Peyer's patch (tissue), 4 donors: Measurements from ENCODE around the gene ETHE1.

Experiments
- POLR2A ChIP-seq, 2 donors: fragments of 450-650 bp; IDR thresholded peaks; one replicate each; pipeline ENCODE4 v1.5.1; 2017; ENCODE audit warnings: antibody characterized with exemption in 2 of 2, mild to moderate bottlenecking in 2 of 2, moderate library complexity in 2 of 2
- TF ChIP-seq, protein P1 (sequence below), 6 experiments: fragments of 450-650 bp in 4 of 6; fragments of 200-600 bp in 2 of 6; sonication (generic) in 1 of 6; IDR thresholded peaks; one replicate each; pipeline ENCODE4 v1.5.1; 2017 to 2019; ENCODE audit warnings: antibody characterized with exemption in 6 of 6, mild to moderate bottlenecking in 3 of 6, moderate library complexity in 1 of 6

DNA sequence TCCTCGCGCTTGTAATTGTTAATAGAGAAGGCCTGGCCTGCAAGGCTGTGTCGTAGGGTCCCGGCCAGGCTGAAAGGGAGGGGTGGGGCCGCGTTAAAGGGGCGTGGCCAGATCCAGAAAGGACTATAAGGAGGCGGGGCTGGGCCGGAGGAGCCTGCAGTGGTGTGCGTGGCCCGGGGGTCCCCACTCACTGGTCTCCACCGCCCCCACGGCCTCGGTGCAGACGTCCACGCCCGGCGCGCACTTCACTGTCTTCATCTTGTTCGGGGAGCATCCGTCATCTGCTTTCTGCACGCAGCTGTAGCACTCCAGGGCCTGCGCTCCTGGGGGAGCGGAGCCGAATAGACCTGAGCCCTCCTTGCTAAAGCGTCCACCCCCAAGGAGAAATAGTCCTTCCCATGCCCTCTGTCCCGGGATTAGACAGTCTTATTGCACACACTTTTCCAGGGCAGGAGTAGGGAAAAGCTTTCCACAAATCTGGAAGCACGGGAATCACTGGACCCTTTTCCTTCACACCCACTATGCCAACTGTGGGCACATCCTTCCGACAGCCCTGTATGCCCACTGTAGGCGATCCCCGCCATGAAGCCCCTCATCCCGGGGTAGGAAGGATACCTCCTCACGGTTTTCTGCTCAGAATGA, 62.7 kb downstream of the ETHE1 start:
- TF ChIP-seq, protein P1, sequence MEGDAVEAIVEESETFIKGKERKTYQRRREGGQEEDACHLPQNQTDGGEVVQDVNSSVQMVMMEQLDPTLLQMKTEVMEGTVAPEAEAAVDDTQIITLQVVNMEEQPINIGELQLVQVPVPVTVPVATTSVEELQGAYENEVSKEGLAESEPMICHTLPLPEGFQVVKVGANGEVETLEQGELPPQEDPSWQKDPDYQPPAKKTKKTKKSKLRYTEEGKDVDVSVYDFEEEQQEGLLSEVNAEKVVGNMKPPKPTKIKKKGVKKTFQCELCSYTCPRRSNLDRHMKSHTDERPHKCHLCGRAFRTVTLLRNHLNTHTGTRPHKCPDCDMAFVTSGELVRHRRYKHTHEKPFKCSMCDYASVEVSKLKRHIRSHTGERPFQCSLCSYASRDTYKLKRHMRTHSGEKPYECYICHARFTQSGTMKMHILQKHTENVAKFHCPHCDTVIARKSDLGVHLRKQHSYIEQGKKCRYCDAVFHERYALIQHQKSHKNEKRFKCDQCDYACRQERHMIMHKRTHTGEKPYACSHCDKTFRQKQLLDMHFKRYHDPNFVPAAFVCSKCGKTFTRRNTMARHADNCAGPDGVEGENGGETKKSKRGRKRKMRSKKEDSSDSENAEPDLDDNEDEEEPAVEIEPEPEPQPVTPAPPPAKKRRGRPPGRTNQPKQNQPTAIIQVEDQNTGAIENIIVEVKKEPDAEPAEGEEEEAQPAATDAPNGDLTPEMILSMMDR (IDR thresholded peaks at IDR 0.05): no peak
- peak in 1 of 2 donors; percentile 7 for TF ChIP-seq POLR2A (IDR thresholded peaks at IDR 0.05)
